Lower leg skin (tissue), 4 donors: ENCODE measurements around the gene CD28. TPM values are rescaled to one million over a fixed set of nuclear protein-coding genes. Genes with fewer than 3 reads are reported as not detected.

Experiments used
- DNase-seq, 2 donors: peaks; one replicate each; pipeline ENCODE4 v3.0.0-alpha.2; 2019; ENCODE audit warnings: low spot score in 2 of 2
- H3K4me3 ChIP-seq: fragments of 200-600 bp; sonication (generic); 2 replicates; pipeline ENCODE4 v1.5.1; 2017; ENCODE audit warnings: mild to moderate bottlenecking, low read depth; ENCODE audit not compliant: poor library complexity, severe bottlenecking
- POLR2A ChIP-seq, 2 donors: fragments of 450-650 bp; IDR thresholded peaks; one replicate each; pipeline ENCODE4 v1.6.1; 2016 to 2017; ENCODE audit warnings: antibody characterized with exemption in 2 of 2, mild to moderate bottlenecking in 1 of 2, moderate library complexity in 1 of 2
- WGBS, 2 donors: methylation state at CpG; one replicate each; pipeline ENCODE4 v1.1.5; 2018; 5-methylcytosine and 5-hydroxymethylcytosine counted together
- intact Hi-C: fragments of 100-400 bp; cut with DNase I; formaldehyde crosslinking; loops from one replicate; pipeline ENCODE4 v1.15.0; 2023; ENCODE audit warnings: low total_unique reads
- total RNA-seq, 4 donors: library from RNA; depleted of rRNA; stranded (reverse); fragments of >200 nt; gene quantifications; one replicate each; pipeline ENCODE4 v1.1.0, GENCODE V29; 2016
- TF ChIP-seq, protein P1 (sequence below), 3 donors: fragments of 450-650 bp; IDR thresholded peaks; one replicate each; pipeline ENCODE4 v1.5.1; 2016; ENCODE audit warnings: antibody characterized with exemption in 3 of 3, mild to moderate bottlenecking in 3 of 3, moderate library complexity in 2 of 3

The CD28 gene
- total RNA-seq, 4 donors from 2014 or later: 0.08 to 0.45 (median 0.31) TPM

DNA sequence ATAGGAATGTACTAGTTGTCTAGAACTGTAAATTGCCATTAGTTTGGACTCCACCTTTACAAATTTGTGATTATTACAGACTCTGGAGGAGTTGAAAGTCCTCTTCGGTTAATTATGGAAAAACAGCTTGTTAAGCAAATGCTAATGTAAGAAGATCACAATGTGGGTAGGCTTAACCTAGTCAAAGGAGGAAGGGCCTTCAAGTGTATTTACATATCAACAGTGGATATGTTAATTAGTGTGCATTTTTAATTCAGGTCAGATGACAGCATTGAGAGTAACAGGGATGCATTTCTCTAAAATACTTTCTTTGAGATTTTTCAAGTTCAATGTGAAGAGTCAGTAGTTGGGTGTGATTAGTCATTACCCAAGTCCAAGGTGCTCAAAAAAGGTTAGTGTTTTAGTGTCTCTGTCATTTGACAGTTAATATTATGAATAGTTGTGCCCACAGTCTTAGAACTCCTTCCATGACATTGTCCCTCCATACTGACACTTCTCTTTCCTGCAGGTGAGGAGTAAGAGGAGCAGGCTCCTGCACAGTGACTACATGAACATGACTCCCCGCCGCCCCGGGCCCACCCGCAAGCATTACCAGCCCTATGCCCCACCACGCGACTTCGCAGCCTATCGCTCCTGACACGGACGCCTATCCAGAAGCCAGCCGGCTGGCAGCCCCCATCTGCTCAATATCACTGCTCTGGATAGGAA lies 28.0 kb downstream of the CD28 start:
- intact Hi-C loops: no loop called here
- 97 to 99% methylated on average over 12 of the region's 12 CpGs for WGBS, 2 donors
- TF ChIP-seq POLR2A (IDR thresholded peaks at IDR 0.05): no peak
- TF ChIP-seq, protein P1, sequence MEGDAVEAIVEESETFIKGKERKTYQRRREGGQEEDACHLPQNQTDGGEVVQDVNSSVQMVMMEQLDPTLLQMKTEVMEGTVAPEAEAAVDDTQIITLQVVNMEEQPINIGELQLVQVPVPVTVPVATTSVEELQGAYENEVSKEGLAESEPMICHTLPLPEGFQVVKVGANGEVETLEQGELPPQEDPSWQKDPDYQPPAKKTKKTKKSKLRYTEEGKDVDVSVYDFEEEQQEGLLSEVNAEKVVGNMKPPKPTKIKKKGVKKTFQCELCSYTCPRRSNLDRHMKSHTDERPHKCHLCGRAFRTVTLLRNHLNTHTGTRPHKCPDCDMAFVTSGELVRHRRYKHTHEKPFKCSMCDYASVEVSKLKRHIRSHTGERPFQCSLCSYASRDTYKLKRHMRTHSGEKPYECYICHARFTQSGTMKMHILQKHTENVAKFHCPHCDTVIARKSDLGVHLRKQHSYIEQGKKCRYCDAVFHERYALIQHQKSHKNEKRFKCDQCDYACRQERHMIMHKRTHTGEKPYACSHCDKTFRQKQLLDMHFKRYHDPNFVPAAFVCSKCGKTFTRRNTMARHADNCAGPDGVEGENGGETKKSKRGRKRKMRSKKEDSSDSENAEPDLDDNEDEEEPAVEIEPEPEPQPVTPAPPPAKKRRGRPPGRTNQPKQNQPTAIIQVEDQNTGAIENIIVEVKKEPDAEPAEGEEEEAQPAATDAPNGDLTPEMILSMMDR (IDR thresholded peaks at IDR 0.05): no peak
- no peak overlapping the region for H3K4me3 ChIP-seq
- DNase-seq: no peak

DNA sequence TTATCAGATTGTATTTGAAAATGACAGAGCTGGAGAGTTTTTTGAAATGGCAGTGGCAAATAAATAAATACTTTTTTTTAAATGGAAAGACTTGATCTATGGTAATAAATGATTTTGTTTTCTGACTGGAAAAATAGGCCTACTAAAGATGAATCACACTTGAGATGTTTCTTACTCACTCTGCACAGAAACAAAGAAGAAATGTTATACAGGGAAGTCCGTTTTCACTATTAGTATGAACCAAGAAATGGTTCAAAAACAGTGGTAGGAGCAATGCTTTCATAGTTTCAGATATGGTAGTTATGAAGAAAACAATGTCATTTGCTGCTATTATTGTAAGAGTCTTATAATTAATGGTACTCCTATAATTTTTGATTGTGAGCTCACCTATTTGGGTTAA lies 30.9 kb downstream of the CD28 start:
- TF ChIP-seq POLR2A (IDR thresholded peaks at IDR 0.05): no peak
- TF ChIP-seq, protein P1 (IDR thresholded peaks at IDR 0.05): no peak
- intact Hi-C loops: no loop called here
- 93 to 95% methylated on average over 1 of the region's 1 CpG for WGBS, 2 donors
- no peak overlapping the region for H3K4me3 ChIP-seq
- no peak for DNase-seq

DNA sequence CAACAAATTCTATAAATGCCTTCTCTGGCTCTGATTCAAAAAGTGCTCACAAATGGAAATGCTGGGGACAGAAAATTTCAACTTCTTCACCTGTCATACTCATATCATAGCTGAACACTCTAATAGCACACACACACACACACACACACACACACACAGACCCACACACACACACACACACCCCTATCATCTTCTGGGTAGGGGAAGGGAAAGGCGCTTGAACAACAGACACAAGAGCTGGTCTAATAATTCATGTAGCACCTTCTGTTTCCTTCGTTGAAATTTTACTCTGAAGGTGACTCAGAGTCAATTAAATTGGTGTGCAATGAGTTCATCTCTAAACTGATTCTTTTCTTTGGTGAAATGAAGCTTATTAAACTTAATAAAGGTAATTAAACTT lies 32.9 kb downstream of the CD28 start:
- no peak for DNase-seq
- intact Hi-C loops: no loop called here
- H3K4me3 ChIP-seq: no peak overlapping the region
- TF ChIP-seq, protein P1 (IDR thresholded peaks at IDR 0.05): no peak
- TF ChIP-seq POLR2A (IDR thresholded peaks at IDR 0.05): no peak
- WGBS, 2 donors: 73 to 81% methylated on average over 2 of the region's 2 CpGs

DNA sequence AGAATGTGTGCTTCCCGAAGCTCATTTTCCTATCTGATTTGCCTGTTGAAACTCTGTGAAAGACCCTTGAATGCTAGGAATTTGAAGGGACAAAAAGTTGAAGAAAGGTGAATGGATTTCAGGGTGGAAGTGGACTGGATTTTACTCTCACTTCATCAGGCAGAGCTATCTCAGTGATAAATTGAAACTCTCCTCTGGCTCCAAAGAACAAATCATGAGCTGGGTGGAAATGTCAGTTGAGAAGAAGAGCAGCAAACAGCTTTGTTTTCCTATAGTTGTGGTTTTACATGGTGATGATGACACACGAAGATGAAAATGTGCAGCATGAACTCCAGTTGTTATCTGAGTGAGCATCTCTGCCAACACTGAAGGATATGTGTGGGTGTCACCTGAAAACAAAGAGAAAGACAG lies 34.4 kb downstream of the CD28 start:
- intact Hi-C loops: no loop called here
- WGBS, 2 donors: 58% methylated on average over 2 of the region's 2 CpGs
- DNase-seq: no peak
- TF ChIP-seq, protein P1 (IDR thresholded peaks at IDR 0.05): no peak
- TF ChIP-seq POLR2A (IDR thresholded peaks at IDR 0.05): no peak
- H3K4me3 ChIP-seq: no peak overlapping the region

DNA sequence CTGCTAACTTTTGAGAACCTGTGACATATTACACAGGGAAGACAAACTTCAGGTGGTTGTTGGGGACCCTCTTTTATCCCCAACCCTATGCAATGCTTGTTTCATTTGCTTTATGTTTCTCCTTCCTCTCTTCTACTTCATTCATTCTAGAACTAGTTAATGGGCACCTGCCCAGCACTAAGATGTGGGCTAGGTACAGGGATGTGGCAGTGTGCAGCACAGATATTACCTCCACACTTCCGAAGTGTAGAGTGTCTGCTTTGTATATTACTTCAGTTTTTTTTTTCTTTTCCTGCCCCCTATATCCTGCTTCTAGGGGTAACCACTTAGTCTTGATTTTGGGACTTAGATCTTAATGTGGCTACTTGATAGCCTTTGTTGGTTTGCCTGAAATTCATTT lies 35.1 kb downstream of the CD28 start:
- 95 to 96% methylated on average over 1 of the region's 1 CpG for WGBS, 2 donors
- no peak for TF ChIP-seq POLR2A (IDR thresholded peaks at IDR 0.05)
- TF ChIP-seq, protein P1 (IDR thresholded peaks at IDR 0.05): no peak

More for the DNA sequence above, 35.1 kb downstream of the CD28 start:
- no peak overlapping the region for H3K4me3 ChIP-seq
- intact Hi-C loops: no loop called here
- no peak for DNase-seq
